T47D (cell line): ENCODE results near the gene ATF3.

Experiments
- DNase-seq, 2 experiments: peaks; one replicate each; pipeline versions ENCODE4 v3.0.0 to v3.0.0-alpha.2; 2011 to 2012; ENCODE audit warnings: low read depth in 1 of 2, low spot score in 1 of 2
- JUND ChIP-seq: IDR thresholded peaks from 2 replicates; pipeline ENCODE4 v1.6.1; 2012; ENCODE audit warnings: low read depth
- in situ Hi-C: cut with HindIII; loops from 2 replicates; pipeline ENCODE4 v1.10.0; 2016; ENCODE audit warnings: low sequenced_read_pairs, low pct_unique_long_range_greater_than_20kb

The ATF3 gene

DNA sequence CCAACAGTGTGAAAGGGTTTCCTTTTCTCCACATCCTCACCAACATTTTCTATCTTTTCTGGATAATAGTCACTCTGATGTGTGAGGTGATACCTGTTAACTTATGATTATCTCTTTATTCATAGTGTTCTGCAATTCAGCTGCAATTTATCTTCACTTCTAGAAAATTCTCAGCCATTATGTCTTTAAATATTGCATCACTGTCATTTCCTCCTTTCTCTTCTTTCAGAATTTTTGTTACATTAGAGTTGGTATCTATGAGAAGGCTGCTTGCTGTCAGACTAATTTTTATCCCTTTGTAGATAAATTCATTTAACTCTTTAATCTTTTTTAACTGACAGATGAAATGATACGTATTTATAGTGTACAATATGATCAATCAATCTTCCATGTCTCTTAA, 30.5 kb upstream of the ATF3 start:
- DNase-seq: no peak
- TF ChIP-seq JUND: no peak

DNA sequence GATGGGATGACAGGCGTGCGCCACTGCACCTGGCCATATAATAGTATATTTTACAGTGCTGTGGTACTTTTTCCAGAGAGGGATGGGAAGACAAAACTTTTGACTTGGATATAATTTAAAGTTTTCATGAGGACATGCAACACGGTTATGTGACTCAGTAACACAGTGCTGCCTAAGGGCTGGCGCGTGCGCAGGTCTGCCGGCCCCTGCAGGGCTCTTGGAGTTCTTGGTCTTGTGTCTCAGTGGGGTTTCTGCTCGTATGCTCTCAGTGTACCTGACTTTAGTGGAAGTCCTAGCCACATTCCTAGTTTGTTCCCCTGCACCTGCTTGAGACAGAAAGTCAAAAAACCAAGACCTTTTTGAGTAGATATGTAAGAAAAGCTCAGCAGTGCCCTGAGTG, 27.5 kb upstream of the ATF3 start:
- no peak for DNase-seq
- in situ Hi-C loops: no loop called here
- TF ChIP-seq JUND: no peak

More for the DNA sequence above, 30.5 kb upstream of the ATF3 start:
- in situ Hi-C loops: no loop called here

DNA sequence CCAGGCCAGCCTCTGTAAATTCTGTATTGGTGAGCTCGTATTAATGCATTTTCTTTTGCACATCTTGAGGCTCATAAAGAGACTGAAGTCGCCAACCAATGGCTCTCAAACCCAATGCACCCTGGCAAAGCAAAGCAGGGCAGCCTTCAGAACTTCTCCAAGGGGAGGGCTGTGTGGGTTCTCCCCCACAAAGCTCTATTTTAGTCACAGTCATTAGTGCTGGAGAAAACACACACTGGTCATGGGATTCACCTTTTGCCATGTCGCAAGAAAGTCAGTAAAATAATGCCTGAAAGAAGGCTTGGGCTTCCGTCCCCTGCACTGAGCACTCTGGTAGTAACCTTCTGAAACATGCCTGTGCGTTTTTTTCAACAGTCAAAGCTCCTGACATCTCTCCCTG, 26.3 kb upstream of the ATF3 start:
- DNase-seq: no peak
- in situ Hi-C loops: no loop called here
- no peak for TF ChIP-seq JUND

DNA sequence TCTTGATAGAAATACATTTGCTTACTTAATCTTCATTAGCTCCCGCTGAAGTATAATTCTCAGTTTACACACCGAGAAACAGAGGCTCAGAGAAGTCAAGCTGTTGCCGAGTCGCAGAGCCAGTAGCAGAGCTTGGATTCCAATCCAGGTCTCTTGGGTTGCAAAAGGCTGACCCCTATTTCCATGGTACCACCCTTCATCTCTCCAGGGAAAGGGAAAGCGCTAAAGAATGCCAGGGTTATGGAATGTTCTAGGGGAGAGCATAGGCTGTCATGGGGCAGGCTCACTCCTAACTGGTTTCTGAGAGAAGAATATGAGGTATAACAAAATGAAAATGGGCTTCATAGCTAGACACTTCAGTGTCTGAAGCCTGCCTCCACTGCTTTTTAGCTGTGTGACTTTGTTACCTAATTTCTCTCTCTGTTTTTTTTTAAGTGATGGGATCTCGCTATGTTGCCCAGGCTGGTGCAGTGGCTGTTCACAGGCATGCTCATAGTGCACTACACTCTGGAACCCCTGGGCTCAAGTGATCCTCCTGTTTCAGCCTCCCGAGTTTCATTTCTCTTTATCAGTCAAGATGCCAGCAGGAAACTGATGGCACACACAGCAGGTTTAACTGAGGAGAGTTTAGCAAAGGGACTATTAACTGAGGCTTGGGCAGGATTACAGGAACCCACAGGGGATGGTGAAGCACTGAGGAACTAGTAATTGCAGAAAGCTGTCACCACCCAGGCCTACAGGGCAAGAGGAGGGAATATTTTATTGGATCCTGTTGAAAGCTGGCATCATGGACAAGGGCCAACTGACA, 25.5 kb upstream of the ATF3 start:
- no peak for TF ChIP-seq JUND
- in situ Hi-C loops: no loop called here
- no peak for DNase-seq

DNA sequence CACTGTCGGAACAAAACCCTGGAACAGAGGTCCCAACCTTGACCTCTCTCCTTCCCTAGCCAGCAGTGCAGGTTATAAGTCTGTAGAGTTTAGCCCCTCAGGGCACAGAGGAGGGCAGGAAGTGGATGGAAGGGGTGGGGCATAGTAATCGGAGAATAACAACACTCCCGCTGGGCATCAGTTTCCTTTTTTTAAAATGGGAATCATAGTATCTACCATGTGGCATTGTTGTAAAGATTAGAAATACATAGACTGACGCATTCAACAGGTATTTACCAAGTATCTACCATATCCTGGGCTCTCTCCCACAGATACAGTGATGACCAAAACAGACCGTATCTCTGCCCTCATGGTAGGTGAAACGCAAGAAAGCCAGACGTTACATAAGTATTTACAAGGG, 24.9 kb upstream of the ATF3 start:
- TF ChIP-seq JUND: no peak
- DNase-seq: no peak
- in situ Hi-C loops: no loop called here

DNA sequence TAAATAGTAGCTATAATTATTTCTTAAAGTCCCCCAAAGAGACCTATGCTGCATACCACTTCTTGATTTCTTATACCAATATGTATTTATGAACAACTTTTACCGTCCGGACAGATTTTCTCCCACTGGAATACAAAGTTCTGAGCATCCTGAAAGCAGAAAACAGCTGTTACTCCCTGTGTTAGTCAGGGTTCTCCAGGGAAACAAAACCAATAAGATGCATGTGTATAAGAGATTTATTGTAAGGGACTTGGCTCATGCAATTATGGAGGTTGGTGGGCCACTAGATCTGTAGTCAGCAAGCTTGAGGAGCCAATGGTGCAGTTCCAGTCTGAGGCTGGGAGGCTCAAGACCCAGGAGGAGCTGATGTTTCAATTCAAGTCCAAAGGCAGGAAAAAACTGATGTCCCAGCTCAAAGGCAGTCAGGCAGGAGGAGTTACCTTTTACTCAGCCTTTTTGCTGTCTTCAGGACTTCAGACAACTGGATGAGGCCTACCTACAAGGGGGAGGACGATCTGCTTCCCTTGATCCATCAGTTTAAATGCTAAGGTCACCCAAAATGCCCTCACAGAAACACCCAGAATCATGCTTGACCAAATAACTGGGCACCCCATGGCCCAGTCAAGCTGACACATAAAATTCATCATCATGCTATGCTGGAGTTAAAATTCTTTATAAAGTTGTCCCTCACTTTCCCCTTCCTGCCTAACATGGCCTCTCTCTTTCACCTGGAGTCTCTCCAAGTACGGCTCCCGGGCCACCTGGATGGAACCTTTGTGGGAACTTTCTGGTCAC, 24.3 kb upstream of the ATF3 start:
- in situ Hi-C loops: no loop called here
- no peak for TF ChIP-seq JUND

DNA sequence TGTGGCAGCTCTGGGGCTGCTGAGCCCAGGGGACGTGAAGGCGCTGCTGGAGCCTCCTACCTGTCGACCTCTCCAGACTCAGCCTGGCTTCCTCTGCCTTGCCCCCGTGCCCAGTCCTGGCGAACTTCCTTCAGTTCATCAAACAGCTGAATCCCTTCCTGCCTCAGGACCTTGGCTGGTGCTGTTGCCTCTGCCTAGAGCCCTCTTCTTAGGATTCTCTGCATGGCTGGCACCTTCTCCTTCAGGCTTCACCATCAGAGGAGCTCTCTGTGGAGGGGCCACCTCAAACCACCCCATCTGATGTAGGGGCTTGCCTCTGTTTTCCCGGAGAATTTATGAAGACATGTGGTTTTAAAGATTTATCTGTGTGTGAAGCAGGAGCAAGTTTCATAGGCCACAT, 23.4 kb upstream of the ATF3 start:
- DNase-seq: no peak
- no peak for TF ChIP-seq JUND
- in situ Hi-C loops: no loop called here

More for the DNA sequence above, 24.3 kb upstream of the ATF3 start:
- no peak for DNase-seq

DNA sequence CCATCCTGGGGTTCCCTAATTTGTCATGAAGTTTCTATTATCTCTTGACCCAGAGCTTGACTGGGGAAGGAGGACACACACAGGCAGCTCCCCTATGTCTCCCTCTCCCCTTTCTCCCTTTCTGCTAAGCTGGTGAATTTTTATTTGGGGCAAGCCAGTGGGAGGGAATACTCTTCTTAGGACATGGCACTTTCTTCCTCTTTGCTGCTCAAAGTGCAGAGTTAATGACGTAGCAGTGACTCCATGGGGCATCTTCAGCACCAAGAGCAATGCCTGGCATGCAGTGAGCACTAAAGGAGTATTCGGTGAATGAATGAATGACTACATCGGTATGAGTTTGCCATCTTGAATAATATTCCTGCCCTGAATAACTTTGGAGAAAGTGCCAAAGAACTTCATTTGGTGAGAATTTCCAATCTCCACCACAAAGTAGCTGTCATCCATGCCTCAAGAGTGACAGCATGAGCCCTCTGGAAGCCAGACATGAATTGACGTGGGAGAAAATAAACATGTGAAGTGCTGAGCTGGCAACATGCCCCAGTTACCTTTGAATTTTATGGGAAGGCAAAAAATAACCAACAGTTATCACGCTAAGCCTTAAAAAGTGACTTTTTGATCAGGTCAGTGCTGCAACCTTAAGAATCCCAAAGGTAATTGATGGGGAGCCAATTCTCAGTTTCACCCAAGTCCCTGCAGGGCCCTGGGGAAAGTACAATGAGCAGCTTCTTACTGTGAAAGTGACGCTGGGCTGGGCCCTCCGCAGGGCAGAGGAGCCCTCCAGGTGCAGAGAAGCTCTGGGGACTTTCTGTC, 22.1 kb upstream of the ATF3 start:
- no peak for TF ChIP-seq JUND
- in situ Hi-C loops: no loop called here
- no peak for DNase-seq

DNA sequence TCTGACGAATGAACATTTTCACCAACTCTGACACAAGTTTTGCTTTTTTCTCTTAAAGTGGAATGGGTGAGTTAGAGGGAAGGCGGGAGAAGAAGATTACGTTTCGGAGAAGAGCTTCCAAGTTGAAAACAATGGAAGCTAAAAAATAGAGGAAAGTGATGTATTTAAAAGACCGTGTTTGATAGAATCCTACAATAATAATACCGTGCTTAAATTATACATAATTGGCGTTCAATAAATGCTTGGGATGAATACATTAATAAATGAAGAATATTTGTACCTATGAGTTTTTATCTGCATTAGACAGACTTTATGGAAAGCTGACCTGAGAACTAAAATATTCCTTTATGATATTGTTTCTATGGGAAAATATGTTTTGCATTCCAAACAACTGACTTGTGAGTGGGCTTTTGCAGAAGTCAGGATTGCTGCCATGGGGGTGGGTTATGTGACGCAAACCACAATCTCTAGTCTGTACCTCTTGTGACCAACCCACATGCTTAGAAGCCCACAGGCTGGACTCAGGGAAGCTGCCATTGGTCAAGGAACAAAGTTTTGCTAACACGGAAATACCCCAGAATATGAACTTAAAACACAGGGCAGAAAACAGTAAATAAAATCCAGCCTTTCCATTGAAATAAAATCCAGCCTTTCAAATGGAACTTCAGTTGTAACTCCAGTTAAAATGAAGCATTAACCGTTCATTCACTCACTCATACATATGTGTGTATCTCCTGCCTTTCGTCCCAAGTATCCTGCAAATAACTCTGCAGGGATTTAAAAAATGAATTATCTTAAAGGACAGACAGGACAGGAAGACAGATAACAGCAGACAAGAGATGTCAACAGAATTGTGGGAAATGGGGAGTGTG, 21.3 kb upstream of the ATF3 start:
- no peak for TF ChIP-seq JUND
- DNase-seq: no peak
- in situ Hi-C loops: no loop called here

DNA sequence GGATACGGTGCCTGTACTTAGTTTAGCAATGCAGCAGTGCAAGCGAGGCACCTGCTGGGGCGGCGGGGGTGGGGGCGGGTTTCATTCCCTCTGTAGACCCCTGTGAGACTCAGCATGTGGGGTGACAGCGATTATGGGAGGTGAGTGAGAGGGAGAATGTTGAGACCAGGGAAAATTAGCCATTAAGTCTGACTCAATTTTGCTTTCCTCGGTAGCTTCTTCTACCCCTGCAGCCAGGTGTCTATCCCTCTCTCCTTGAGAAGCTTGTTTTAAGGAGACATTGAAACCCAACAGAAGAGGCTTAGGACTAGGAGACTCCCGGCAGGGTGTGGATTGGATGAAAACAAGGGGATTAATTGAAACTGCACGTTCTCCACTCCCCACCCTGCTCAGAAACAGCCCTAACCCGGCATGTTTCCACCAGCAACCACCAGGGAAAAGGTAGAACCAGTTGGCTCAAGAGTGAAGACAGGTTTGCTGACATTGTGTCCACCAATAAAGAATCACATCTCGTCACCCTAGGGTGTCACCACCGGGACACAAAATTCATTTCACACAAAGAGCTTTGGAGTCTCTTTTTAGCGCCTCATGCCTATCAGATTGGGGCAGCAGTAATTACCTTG, 20.6 kb upstream of the ATF3 start:
- peak in 1 of 2 experiments; percentile 77 for DNase-seq
- in situ Hi-C loops: no loop called here
- TF ChIP-seq JUND: no peak

DNA sequence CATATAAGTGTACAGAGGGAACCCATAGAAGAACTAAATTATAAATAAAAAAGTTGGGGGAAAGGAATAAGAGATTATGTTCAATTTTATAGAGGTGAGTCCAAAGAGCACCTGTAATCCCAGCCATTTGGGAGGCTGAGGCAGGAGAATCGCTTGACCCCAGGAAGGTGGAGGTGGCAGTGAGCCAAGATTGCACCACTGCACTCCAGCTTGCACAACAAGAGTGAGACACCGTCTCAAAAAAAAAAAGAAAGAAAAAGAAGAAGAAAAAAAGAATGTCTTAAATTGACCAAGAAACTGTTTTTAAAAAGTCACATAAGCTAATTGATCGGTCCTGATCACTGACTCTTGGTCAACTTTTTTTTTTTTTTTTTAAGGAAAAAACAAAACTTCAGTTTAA, 19.1 kb upstream of the ATF3 start:
- TF ChIP-seq JUND: no peak
- DNase-seq: no peak
- in situ Hi-C loops: no loop called here

DNA sequence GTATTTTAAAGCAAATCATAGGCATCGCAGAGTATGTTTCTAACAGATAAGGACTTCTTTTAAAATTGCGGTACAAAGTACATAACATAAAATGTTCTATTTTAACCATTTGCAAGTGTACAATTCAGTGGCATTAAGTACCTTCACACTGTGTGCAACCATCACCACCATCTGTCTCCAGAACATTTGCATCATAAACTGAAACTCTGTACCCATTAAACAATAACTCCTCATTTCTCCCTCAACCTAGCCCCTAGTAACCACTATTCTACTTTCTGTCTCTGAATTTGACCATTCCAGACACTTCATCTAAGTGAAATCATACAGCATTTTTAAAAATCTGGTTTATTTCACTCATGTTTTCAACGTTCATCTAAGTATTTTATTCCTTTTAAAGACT, 16.6 kb upstream of the ATF3 start:
- no peak for TF ChIP-seq JUND
- in situ Hi-C loops: no loop called here
- no peak for DNase-seq
